Measurements from ENCODE around the gene KCNH1. TPM values are rescaled to one million over a fixed set of nuclear protein-coding genes. Genes with fewer than 3 reads are reported as not detected.

KCNH1 gene
- total RNA-seq, 1 experiment from 2014 or later = 0.17 TPM

GRCh38 chr1:210706246-210706645 lies 427.7 kb downstream of the KCNH1 start (continued):
- TF ChIP-seq, protein P1, sequence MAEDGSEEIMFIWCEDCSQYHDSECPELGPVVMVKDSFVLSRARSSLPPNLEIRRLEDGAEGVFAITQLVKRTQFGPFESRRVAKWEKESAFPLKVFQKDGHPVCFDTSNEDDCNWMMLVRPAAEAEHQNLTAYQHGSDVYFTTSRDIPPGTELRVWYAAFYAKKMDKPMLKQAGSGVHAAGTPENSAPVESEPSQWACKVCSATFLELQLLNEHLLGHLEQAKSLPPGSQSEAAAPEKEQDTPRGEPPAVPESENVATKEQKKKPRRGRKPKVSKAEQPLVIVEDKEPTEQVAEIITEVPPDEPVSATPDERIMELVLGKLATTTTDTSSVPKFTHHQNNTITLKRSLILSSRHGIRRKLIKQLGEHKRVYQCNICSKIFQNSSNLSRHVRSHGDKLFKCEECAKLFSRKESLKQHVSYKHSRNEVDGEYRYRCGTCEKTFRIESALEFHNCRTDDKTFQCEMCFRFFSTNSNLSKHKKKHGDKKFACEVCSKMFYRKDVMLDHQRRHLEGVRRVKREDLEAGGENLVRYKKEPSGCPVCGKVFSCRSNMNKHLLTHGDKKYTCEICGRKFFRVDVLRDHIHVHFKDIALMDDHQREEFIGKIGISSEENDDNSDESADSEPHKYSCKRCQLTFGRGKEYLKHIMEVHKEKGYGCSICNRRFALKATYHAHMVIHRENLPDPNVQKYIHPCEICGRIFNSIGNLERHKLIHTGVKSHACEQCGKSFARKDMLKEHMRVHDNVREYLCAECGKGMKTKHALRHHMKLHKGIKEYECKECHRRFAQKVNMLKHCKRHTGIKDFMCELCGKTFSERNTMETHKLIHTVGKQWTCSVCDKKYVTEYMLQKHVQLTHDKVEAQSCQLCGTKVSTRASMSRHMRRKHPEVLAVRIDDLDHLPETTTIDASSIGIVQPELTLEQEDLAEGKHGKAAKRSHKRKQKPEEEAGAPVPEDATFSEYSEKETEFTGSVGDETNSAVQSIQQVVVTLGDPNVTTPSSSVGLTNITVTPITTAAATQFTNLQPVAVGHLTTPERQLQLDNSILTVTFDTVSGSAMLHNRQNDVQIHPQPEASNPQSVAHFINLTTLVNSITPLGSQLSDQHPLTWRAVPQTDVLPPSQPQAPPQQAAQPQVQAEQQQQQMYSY (CRISPR knock-in tag; IDR thresholded peaks at IDR 0.05) = no peak
- TF ChIP-seq ZNF396 (CRISPR knock-in tag; IDR thresholded peaks at IDR 0.05; ENCODE audit: borderline replicate concordance) = no peak
- TF ChIP-seq JAZF1 (CRISPR knock-in tag; IDR thresholded peaks at IDR 0.05) = no peak
- no peak for TF ChIP-seq IRF2 (CRISPR knock-in tag; IDR thresholded peaks at IDR 0.05; ENCODE audit: borderline replicate concordance, low read depth)
- TF ChIP-seq FOXJ3 (CRISPR knock-in tag; IDR thresholded peaks at IDR 0.05; ENCODE audit: borderline replicate concordance) = no peak
- no peak for TF ChIP-seq NFYB (CRISPR knock-in tag; conservative IDR thresholded peaks at IDR 0.05; ENCODE audit: low read depth)
- TF ChIP-seq ZNF423 (CRISPR knock-in tag; IDR thresholded peaks at IDR 0.05) = no peak
- TF ChIP-seq ATF1 (CRISPR knock-in tag; IDR thresholded peaks at IDR 0.05) = no peak
- no peak for TF ChIP-seq ZNF317 (CRISPR knock-in tag; IDR thresholded peaks at IDR 0.05; ENCODE audit: borderline replicate concordance, low read depth)

GRCh38 chr1:210705086-210705485 lies 428.9 kb downstream of the KCNH1 start:
- DNase-seq (ENCODE audit: low spot score) (no peak), ATAC-seq (no peak)
- Mint-ChIP-seq H3K27me3 (ENCODE audit: low read depth) (no peaks in the 10 kb centered on the region), H3K27ac (no peak overlapping the region), H3K4me1 (peaks cover 16% of the 10 kb centered on the region), H3K36me3 (no peaks in the 10 kb centered on the region; the same call in 1 of the 2 replicates), H3K9me3 (peaks cover 5% of the 10 kb centered on the region), H3K4me3 (no peak overlapping the region)
- POLR2A ChIA-PET = no interaction called here
- TF ChIP-seq ATF1 (CRISPR knock-in tag; IDR thresholded peaks at IDR 0.05) (no peak), E2F1 (CRISPR knock-in tag; IDR thresholded peaks at IDR 0.05) (no peak), MYBL2 (CRISPR knock-in tag; IDR thresholded peaks at IDR 0.05) (no peak), USF2 (CRISPR knock-in tag; IDR thresholded peaks at IDR 0.05) (no peak), CREM (CRISPR knock-in tag; IDR thresholded peaks at IDR 0.05) (no peak), GABPB1 (CRISPR knock-in tag; IDR thresholded peaks at IDR 0.05) (no peak), ZNF263 (CRISPR knock-in tag; IDR thresholded peaks at IDR 0.05; ENCODE audit: low read depth) (no peak), ZNF423 (CRISPR knock-in tag; IDR thresholded peaks at IDR 0.05) (no peak), SOX15 (CRISPR knock-in tag; IDR thresholded peaks at IDR 0.05) (no peak), ZNF512 (CRISPR knock-in tag; IDR thresholded peaks at IDR 0.05; ENCODE audit: borderline replicate concordance) (no peak), NR2C2 (CRISPR knock-in tag; IDR thresholded peaks at IDR 0.05) (no peak)
- TF ChIP-seq, protein P2, sequence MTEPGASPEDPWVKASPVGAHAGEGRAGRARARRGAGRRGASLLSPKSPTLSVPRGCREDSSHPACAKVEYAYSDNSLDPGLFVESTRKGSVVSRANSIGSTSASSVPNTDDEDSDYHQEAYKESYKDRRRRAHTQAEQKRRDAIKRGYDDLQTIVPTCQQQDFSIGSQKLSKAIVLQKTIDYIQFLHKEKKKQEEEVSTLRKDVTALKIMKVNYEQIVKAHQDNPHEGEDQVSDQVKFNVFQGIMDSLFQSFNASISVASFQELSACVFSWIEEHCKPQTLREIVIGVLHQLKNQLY (CRISPR knock-in tag; IDR thresholded peaks at IDR 0.05) = no peak
- TF ChIP-seq, protein P3, sequence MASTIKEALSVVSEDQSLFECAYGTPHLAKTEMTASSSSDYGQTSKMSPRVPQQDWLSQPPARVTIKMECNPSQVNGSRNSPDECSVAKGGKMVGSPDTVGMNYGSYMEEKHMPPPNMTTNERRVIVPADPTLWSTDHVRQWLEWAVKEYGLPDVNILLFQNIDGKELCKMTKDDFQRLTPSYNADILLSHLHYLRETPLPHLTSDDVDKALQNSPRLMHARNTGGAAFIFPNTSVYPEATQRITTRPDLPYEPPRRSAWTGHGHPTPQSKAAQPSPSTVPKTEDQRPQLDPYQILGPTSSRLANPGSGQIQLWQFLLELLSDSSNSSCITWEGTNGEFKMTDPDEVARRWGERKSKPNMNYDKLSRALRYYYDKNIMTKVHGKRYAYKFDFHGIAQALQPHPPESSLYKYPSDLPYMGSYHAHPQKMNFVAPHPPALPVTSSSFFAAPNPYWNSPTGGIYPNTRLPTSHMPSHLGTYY (CRISPR knock-in tag; IDR thresholded peaks at IDR 0.05) = no peak
- CTCF ChIA-PET = no interaction called here
